Endothelial cell of umbilical vein (primary cell): Measurements from ENCODE around the gene SKI. TPM values are rescaled to one million over a fixed set of nuclear protein-coding genes. Genes with fewer than 3 reads are reported as not detected.

Experiments used
- BruUV-seq: library from RNA; stranded (reverse); fragments of 400-500 nt; replicated peaks from 2 replicates; lab custom pipeline; 2021; lab: Mats Ljungman, UMichigan
- CTCF ChIA-PET: fragments of 300-600, 350-600 bp; sonication (Branson Sonifier 250); formaldehyde crosslinking; loops from one replicate; lab custom pipeline; 2021; ENCODE audit warnings: antibody characterized with exemption, inconsistent platforms; lab: Charles Lee
- POLR2A ChIA-PET: fragments of 300-600, 350-600 bp; sonication (Branson Sonifier 250); formaldehyde crosslinking; loops from one replicate; lab custom pipeline; 2021; ENCODE audit warnings: antibody characterized with exemption, inconsistent platforms; lab: Charles Lee
- DNase-seq: peaks from one replicate; pipeline ENCODE4 v3.0.0-alpha.2; 2011; ENCODE audit warnings: low read depth, low spot score
- FAIRE-seq: peaks from 2 replicates; lab custom pipeline; 2011; peaks lifted over from hg19 to GRCh38; lab: Jason Lieb, UNC
- H2AFZ ChIP-seq: 2 replicates; pipeline ENCODE4 v1.6.0; 2012; ENCODE audit warnings: low read depth, low read length, control low read depth, inconsistent platforms
- H3K27ac ChIP-seq: 2 replicates; pipeline ENCODE4 v1.5.1; 2011; ENCODE audit warnings: low read depth, mild to moderate bottlenecking, control low read depth, low read length, moderate library complexity; ENCODE audit not compliant: insufficient read depth
- H3K27me3 ChIP-seq, 2 experiments: 2 replicates each; pipeline versions ENCODE4 v1.6.0 to v1.6.1; 2011; ENCODE audit warnings: low read length in 2 of 2, mixed read lengths in 1 of 2; ENCODE audit not compliant: control insufficient read depth in 2 of 2, insufficient read depth in 2 of 2
- H3K36me3 ChIP-seq, 2 experiments: 2 replicates in 1 of 2; 3 replicates in 1 of 2; pipeline ENCODE4 v1.5.1; 2011; ENCODE audit warnings: low read length in 2 of 2, mild to moderate bottlenecking in 1 of 2, moderate library complexity in 1 of 2; ENCODE audit not compliant: control insufficient read depth in 2 of 2, insufficient read depth in 2 of 2; ENCODE audit errors: extremely low read depth in 1 of 2
- H3K4me1 ChIP-seq: 3 replicates; pipeline ENCODE4 v1.5.1; 2011; ENCODE audit warnings: mild to moderate bottlenecking, low read length; ENCODE audit not compliant: control insufficient read depth, insufficient read depth; ENCODE audit errors: extremely low read depth
- H3K4me2 ChIP-seq: 2 replicates; pipeline ENCODE4 v1.6.1; 2011; ENCODE audit warnings: low read length, control low read depth, mixed read lengths; ENCODE audit not compliant: insufficient read depth
- H3K4me3 ChIP-seq, 3 experiments: fragments of 200-600 bp in 1 of 3; sonication (generic), shearing (Covaris generic) in 1 of 3; replicated peaks in 1 of 3; 2 replicates each; pipeline ENCODE4 v1.5.1; 2011 to 2016; ENCODE audit warnings: control low read depth in 3 of 3, low read length in 3 of 3, mild to moderate bottlenecking in 2 of 3, inconsistent platforms in 1 of 3, low read depth in 1 of 3, moderate library complexity in 1 of 3; ENCODE audit not compliant: insufficient read depth in 1 of 3
- H3K79me2 ChIP-seq: 2 replicates; pipeline ENCODE4 v1.6.0; 2012; ENCODE audit warnings: low read length, inconsistent platforms; ENCODE audit not compliant: control insufficient read depth, insufficient read depth
- H3K9ac ChIP-seq: replicated peaks from 2 replicates; pipeline ENCODE3; 2011; ENCODE audit warnings: low read length, control low read depth; ENCODE audit not compliant: insufficient read depth; ENCODE audit errors: extremely low read depth
- H3K9me1 ChIP-seq: replicated peaks from 3 replicates; pipeline ENCODE4 v1.6.0; 2011; ENCODE audit warnings: mild to moderate bottlenecking, low read length; ENCODE audit not compliant: control insufficient read depth, insufficient read depth; ENCODE audit errors: extremely low read depth
- H3K9me3 ChIP-seq: replicated peaks from 2 replicates; pipeline ENCODE4 v1.5.1; 2012; ENCODE audit warnings: low read length, inconsistent platforms; ENCODE audit not compliant: control insufficient read depth, insufficient read depth
- H4K20me1 ChIP-seq: replicated peaks from 2 replicates; pipeline ENCODE3; 2011; ENCODE audit warnings: mild to moderate bottlenecking, low read length; ENCODE audit not compliant: control insufficient read depth, insufficient read depth; ENCODE audit errors: extremely low read depth
- CTCF ChIP-seq, 2 donors: IDR thresholded peaks; 1 replicate in 1 of 2; 2 replicates in 1 of 2; pipeline ENCODE4 v1.5.1; 2011; ENCODE audit warnings: low read length in 2 of 2, mild to moderate bottlenecking in 2 of 2, moderate library complexity in 2 of 2, control low read depth in 1 of 2, inconsistent platforms in 1 of 2, low read depth in 1 of 2; ENCODE audit not compliant: insufficient read depth in 1 of 2; ENCODE audit errors: extremely low read depth in 1 of 2
- EZH2 ChIP-seq: IDR thresholded peaks from 2 replicates; pipeline ENCODE4 v1.6.1; 2012; ENCODE audit warnings: borderline replicate concordance, low read depth, mild to moderate bottlenecking, moderate library complexity, low read length, inconsistent platforms; ENCODE audit not compliant: severe bottlenecking
- FOS ChIP-seq: IDR thresholded peaks from 2 replicates; pipeline ENCODE4 v1.6.1; 2011; ENCODE audit warnings: mild to moderate bottlenecking, low read length, moderate library complexity, borderline replicate concordance; ENCODE audit not compliant: insufficient read depth
- GATA2 ChIP-seq: IDR thresholded peaks from 2 replicates; pipeline ENCODE4 v1.7.0; 2011; ENCODE audit warnings: low read depth, mild to moderate bottlenecking, moderate library complexity, mixed read lengths, low read length; ENCODE audit not compliant: insufficient read length, insufficient read depth
- JUN ChIP-seq: IDR thresholded peaks from 2 replicates; pipeline ENCODE4 v1.6.1; 2011; ENCODE audit warnings: borderline replicate concordance, low read depth; ENCODE audit not compliant: insufficient read length, insufficient read depth
- MAX ChIP-seq: IDR thresholded peaks from 2 replicates; pipeline ENCODE4 v1.6.1; 2011; ENCODE audit not compliant: insufficient read depth, insufficient read length
- MYC ChIP-seq: IDR thresholded peaks from one replicate; pipeline ENCODE4 v1.6.1; 2011; ENCODE audit warnings: mild to moderate bottlenecking, low read depth, low read length
- POLR2A ChIP-seq: IDR thresholded peaks from 2 replicates; pipeline ENCODE4 v1.6.1; 2012; ENCODE audit warnings: low read depth, mild to moderate bottlenecking, control low read depth, low read length
- POLR2AphosphoS5 ChIP-seq: IDR thresholded peaks from 2 replicates; pipeline ENCODE4 v1.6.1; 2012; ENCODE audit warnings: low read depth, mild to moderate bottlenecking, control low read depth, low read length, moderate library complexity; ENCODE audit not compliant: insufficient read depth
- dilution Hi-C: fragments of 300-500 bp; cut with MboI; formaldehyde crosslinking; loops from one replicate; pipeline ENCODE4 v1.15.0; 2019; ENCODE audit warnings: low sequenced_read_pairs; ENCODE audit not compliant: extremely low pct_ligation_motif_present
- intact Hi-C: fragments of 100-400 bp; cut with micrococcal nuclease; formaldehyde crosslinking; loops from one replicate; pipeline ENCODE4 v1.10.0; 2022
- polyA plus RNA-seq, 4 experiments: library from polyadenylated mRNA; depleted of rRNA in 3 of 4; stranded (reverse) in 3 of 4; unstranded in 1 of 4; fragments of >200 nt; gene quantifications; 2 replicates each; pipeline versions ENCODE4 v1.2.1 to v1.2.3, GENCODE V29; 2011 to 2012; ENCODE audit warnings: missing spikeins in 1 of 4
- total RNA-seq: library from RNA; stranded (reverse); gene quantifications from 2 replicates; pipeline ENCODE4 v1.2.3, GENCODE V29; 2021

SKI gene
- total and polyA plus RNA-seq, 2 donors (not counting 3 experiments of a cell fraction or from before 2014, with no cell fraction given): 11.6 to 80.3 TPM

GRCh38 chr1:2235300-2235998 is 7.3 kb downstream of the SKI start:
- H4K20me1 ChIP-seq: no peaks in the 10 kb centered on the region
- dilution Hi-C loops: no loop called here
- H3K27ac ChIP-seq: no peak overlapping the region
- ChIA-PET POLR2A (no interaction called here), CTCF (interaction anchor here (0.8 to 5.4 kb wide), 4 partner anchors 41 to 79 kb away, joined by 3 to 51 read pairs (median 19); partner anchors contain the start of gene FAAP20)
- no peaks in the 10 kb centered on the region for H3K9me3 ChIP-seq
- DNase-seq: no peak
- no peaks in the 10 kb centered on the region for H3K27me3 ChIP-seq
- H3K9me1 ChIP-seq: no peaks in the 10 kb centered on the region
- peaks cover 0 to 3% of the 10 kb centered on the region in 2 experiments for H3K36me3 ChIP-seq
- no peak overlapping the region for H3K9ac ChIP-seq
- no peak overlapping the region for H3K4me3 ChIP-seq
- TF ChIP-seq EZH2 (no peak), POLR2A (no peak), MYC (no peak), MAX (no peak), JUN (no peak), POLR2AphosphoS5 (no peak), FOS (no peak), CTCF (IDR thresholded peaks at IDR 0.05; ENCODE audit: extremely low read depth in 1 of 2, insufficient read depth in 1 of 2, low read depth in 1 of 2, low read length in 2 of 2) (no peak), GATA2 (no peak)
- BruUV-seq: no TSS peak
- H3K4me1 ChIP-seq: peaks cover 40% of the 10 kb centered on the region
- intact Hi-C loops: no loop called here
- no peak for FAIRE-seq
- peaks cover 99% of the 10 kb centered on the region for H3K79me2 ChIP-seq
- no peak overlapping the region for H2AFZ ChIP-seq
- H3K4me2 ChIP-seq: no peak overlapping the region
